Adrenal gland (tissue), 12 donors: Measurements from ENCODE around the gene IL10. TPM values are rescaled to one million over a fixed set of nuclear protein-coding genes. Genes with fewer than 3 reads are reported as not detected.

Experiments used
- DNase-seq, 7 donors: peaks; one replicate each; pipeline ENCODE4 v3.0.0-alpha.2; 2019 to 2020
- H3K27ac ChIP-seq, 5 donors: fragments of 200-600 bp; sonication (generic) in 4 of 5; 1 replicate in 3 of 5; 2 replicates in 2 of 5; pipeline versions ENCODE4 v1.5.1 to v1.8.0; 2016 to 2020; ENCODE audit warnings: mild to moderate bottlenecking in 1 of 5
- H3K27me3 ChIP-seq: fragments of 200-600 bp; 2 replicates; pipeline ENCODE4 v1.8.0; 2021
- H3K36me3 ChIP-seq, 2 donors: fragments of 200-600 bp; replicated peaks in 1 of 2; 1 replicate in 1 of 2; 2 replicates in 1 of 2; pipeline versions ENCODE4 v1.5.1 to v1.8.0; 2018 to 2022
- H3K4me1 ChIP-seq, 2 donors: fragments of 200-600 bp; replicated peaks in 1 of 2; 1 replicate in 1 of 2; 2 replicates in 1 of 2; pipeline versions ENCODE4 v1.5.1 to v1.8.0; 2018 to 2021
- H3K4me3 ChIP-seq, 4 donors: fragments of 200-600 bp; sonication (generic) in 3 of 4; one replicate each; pipeline ENCODE4 v1.5.1; 2016 to 2018
- H3K9me3 ChIP-seq, 3 donors: fragments of 200-600 bp; sonication (generic) in 1 of 3; replicated peaks in 1 of 3; 1 replicate in 2 of 3; 2 replicates in 1 of 3; pipeline versions ENCODE4 v1.5.1 to v1.8.0; 2016 to 2021
- POLR2A ChIP-seq, 2 donors: fragments of 450-650 bp; IDR thresholded peaks; one replicate each; pipeline ENCODE4 v1.6.1; 2017; ENCODE audit warnings: antibody characterized with exemption in 2 of 2, mild to moderate bottlenecking in 2 of 2, moderate library complexity in 1 of 2
- WGBS, 4 donors: extraction: QIAGEN DNeasy Blood & Tissue Kit in 2 of 4; methylation state at CpG; one replicate each; pipeline versions ENCODE4 v1.1.5 to v1.1.7; 2013 to 2017; 5-methylcytosine and 5-hydroxymethylcytosine counted together
- intact Hi-C, 2 donors: fragments of 100-400 bp; cut with DNase I; formaldehyde crosslinking; loops; one replicate each; pipeline versions ENCODE4 v1.14.1 to v1.15.0; 2022 to 2023
- polyA plus RNA-seq, 3 donors: library from polyadenylated mRNA; stranded (reverse); fragments of 200-250 nt in 2 of 3; fragments of 350-450 nt in 1 of 3; fragmentation: Illumina TruSeq in 1 of 3; extraction: RNeasy Lipid Tissue Mini Kit (QIAGEN cat#74804) in 1 of 3; gene quantifications; one replicate each; pipeline ENCODE4 v1.2.3, GENCODE V29; 2013 to 2014
- total RNA-seq, 9 donors: library from RNA; depleted of rRNA in 4 of 9; stranded (reverse); fragments of >200 nt in 4 of 9; fragments of 120-200 nt in 1 of 9; fragmentation: NEBNext Ultra II Directional in 1 of 9; extraction: Animal tissue kit (Norgen Biotek cat#: 25700) in 1 of 9; gene quantifications; one replicate each; pipeline versions ENCODE4 v1.1.0 to v1.2.4, GENCODE V29; 2013 to 2023
- TF ChIP-seq, protein P1 (sequence below), 6 experiments: fragments of 450-650 bp in 4 of 6; fragments of 200-600 bp in 2 of 6; sonication (generic) in 1 of 6; IDR thresholded peaks; 1 replicate in 5 of 6; 2 replicates in 1 of 6; pipeline versions ENCODE4 v1.5.1 to v1.8.0; 2016 to 2021; ENCODE audit warnings: antibody characterized with exemption in 6 of 6, mild to moderate bottlenecking in 2 of 6, moderate library complexity in 1 of 6
- donor health status: healthy with polysubstance abuse.
- donor health status: Bipolar disorder and iron deficiency.
- donor health status: DM: yes; HTN: yes; CAD: no.
- donor health status: DM: no; HTN: no; CAD: no.
- donor health status: DM: no; HTN: no; CAD: no.
- donor health status: DM: yes; HTN: yes; CAD: no.

IL10 gene
- total and polyA plus RNA-seq, 12 donors = 0.33 to 8.5 (median 2.9) TPM

DNA sequence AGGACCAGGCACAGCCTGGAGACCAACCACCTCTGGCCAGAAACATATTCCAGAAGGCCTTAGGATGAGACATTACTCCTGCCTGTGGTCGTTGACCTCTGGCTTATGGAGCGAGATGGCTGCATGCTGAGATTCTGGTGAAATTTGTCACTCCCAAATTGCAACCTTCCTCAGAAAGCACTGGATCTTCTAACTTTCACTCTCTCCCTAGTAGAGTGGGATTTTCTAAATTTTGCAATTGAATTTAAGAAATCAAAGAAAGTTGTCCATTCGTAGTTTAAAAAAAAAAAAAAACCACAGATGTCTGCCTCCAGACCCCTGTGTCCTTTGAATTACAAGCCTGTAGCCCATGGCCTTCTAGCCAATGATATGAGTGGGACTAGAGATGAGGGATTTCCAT, 28.6 kb upstream of the IL10 start:
- Histone ChIP-seq H3K9me3 (no peaks in the 10 kb centered on the region), H3K27ac (no peak overlapping the region), H3K4me1 (peaks cover 5 to 7% of the 10 kb centered on the region in 2 donors), H3K4me3 (no peak overlapping the region), H3K27me3 (peaks cover 4% of the 10 kb centered on the region), H3K36me3 (no peaks in the 10 kb centered on the region)
- WGBS, 4 donors = 77 to 91% (median 82%) methylated on average over 3 of the region's 3 CpGs
- TF ChIP-seq, protein P1, sequence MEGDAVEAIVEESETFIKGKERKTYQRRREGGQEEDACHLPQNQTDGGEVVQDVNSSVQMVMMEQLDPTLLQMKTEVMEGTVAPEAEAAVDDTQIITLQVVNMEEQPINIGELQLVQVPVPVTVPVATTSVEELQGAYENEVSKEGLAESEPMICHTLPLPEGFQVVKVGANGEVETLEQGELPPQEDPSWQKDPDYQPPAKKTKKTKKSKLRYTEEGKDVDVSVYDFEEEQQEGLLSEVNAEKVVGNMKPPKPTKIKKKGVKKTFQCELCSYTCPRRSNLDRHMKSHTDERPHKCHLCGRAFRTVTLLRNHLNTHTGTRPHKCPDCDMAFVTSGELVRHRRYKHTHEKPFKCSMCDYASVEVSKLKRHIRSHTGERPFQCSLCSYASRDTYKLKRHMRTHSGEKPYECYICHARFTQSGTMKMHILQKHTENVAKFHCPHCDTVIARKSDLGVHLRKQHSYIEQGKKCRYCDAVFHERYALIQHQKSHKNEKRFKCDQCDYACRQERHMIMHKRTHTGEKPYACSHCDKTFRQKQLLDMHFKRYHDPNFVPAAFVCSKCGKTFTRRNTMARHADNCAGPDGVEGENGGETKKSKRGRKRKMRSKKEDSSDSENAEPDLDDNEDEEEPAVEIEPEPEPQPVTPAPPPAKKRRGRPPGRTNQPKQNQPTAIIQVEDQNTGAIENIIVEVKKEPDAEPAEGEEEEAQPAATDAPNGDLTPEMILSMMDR (IDR thresholded peaks at IDR 0.05) = no peak
- TF ChIP-seq POLR2A (IDR thresholded peaks at IDR 0.05) = no peak
- intact Hi-C loops = loop anchor here in 1 of 2 donors (10.0 kb wide), 1 partner anchor 66 kb away; no protein-coding TSS in a partner anchor
- no peak for DNase-seq

DNA sequence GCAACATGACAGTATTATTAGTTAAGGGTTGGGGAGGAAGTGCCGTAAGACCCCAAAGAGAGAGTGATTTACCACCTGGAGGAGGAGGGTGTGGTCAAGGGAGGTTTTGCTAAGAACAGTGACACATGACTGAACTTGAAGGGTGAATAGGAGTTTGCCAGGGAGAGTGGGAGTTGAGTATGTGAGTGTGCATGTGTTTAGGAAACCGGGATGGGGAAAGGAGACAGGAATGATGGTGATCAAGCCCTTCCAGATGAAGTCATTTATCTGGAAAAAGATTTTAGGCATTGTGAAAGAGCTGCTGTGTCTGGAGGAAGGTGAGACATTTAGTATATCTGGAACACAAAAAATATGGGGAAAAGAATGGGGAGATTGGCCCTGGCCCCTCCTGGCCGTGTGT, 28.1 kb upstream of the IL10 start:
- no peak for DNase-seq
- H3K9me3 ChIP-seq = no peaks in the 10 kb centered on the region
- intact Hi-C loops = loop anchor here in 1 of 2 donors (10.0 kb wide), 1 partner anchor 66 kb away; no protein-coding TSS in a partner anchor
- no peak overlapping the region for H3K27ac ChIP-seq
- TF ChIP-seq, protein P1 (IDR thresholded peaks at IDR 0.05) = no peak
- no peak for TF ChIP-seq POLR2A (IDR thresholded peaks at IDR 0.05)
- no peak overlapping the region for H3K4me3 ChIP-seq
- no peaks in the 10 kb centered on the region for H3K36me3 ChIP-seq
- peaks cover 5 to 7% of the 10 kb centered on the region in 2 donors for H3K4me1 ChIP-seq
- 74 to 82% (median 78%) methylated on average over 3 of the region's 3 CpGs for WGBS, 4 donors
- H3K27me3 ChIP-seq = peaks cover 4% of the 10 kb centered on the region

DNA sequence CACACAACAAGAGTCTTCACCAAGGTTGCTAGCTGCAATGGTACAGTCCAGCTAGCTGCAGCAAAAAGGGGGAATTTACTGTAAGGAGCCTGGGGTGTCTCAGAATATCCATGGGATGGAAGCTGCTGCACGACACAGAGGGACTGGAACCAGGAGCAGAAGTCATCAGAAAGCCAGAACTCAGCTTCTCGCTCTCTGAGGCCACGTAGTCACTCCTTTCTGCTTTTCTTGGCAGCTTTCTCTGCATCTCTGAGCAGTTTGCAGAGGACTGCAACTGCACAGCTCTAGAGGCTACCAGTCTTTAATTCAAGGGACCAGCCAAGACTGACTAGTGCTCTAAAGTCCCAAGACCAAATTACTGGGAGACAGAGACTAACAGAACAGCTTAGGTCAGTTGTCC, 27.0 kb upstream of the IL10 start:
- Histone ChIP-seq H3K36me3 (no peaks in the 10 kb centered on the region), H3K9me3 (no peaks in the 10 kb centered on the region), H3K27me3 (peaks cover 4% of the 10 kb centered on the region), H3K27ac (no peak overlapping the region), H3K4me3 (no peak overlapping the region), H3K4me1 (peaks cover 5 to 7% of the 10 kb centered on the region in 2 donors)
- DNase-seq = no peak
- 65 to 85% (median 80%) methylated on average over 3 of the region's 3 CpGs for WGBS, 4 donors
- intact Hi-C loops = no loop called here
- TF ChIP-seq POLR2A (IDR thresholded peaks at IDR 0.05) = no peak

DNA sequence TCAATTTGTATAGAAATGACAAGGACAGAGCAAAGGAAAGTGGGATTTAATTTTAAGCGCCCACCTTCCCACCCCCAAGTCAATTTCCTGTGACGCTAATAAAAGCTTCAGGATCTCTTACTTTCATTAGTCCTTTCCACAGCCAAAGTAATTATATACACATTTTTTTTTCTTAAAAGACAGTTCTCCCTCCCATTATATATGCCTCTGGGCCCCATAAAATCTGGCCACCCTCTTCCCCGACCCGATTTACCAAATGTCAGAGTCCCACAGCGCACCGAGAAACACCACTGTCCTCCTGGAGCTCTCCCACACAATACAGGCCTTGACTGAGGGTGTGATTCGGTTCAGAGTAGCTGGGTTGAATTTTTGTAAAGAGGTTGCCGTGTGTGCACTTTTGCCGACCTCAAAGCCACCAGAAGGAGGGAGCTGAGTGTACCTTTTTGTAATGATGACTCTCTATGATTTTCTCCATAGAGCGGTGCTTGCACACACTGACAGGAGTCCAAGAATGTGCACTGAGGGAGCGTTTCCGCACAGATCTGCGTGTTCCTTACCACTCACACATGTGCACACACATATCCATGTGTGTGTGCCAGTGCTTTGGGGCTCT, 26.2 kb upstream of the IL10 start:
- 78 to 86% (median 82%) methylated on average over 11 to 13 of the region's 13 CpGs for WGBS, 4 donors
- no peaks in the 10 kb centered on the region for H3K9me3 ChIP-seq
- TF ChIP-seq, protein P1 (IDR thresholded peaks at IDR 0.05) = no peak
- no peak for TF ChIP-seq POLR2A (IDR thresholded peaks at IDR 0.05)
- H3K27ac ChIP-seq = no peak overlapping the region
- no peak overlapping the region for H3K4me3 ChIP-seq
- H3K4me1 ChIP-seq = peaks cover 5 to 7% of the 10 kb centered on the region in 2 donors
- peaks cover 4% of the 10 kb centered on the region for H3K27me3 ChIP-seq
- H3K36me3 ChIP-seq = no peaks in the 10 kb centered on the region
- intact Hi-C loops = no loop called here
- DNase-seq = no peak
